LNCaP clone FGC (cell line): Measurements from ENCODE around the gene UBE2E2.

Experiments used
- DNase-seq: peaks from one replicate; pipeline ENCODE4 v3.0.0-alpha.2; 2011; ENCODE audit warnings: low read depth
- H3K4me3 ChIP-seq: 2 replicates; pipeline ENCODE4 v1.5.1; 2011; ENCODE audit warnings: mild to moderate bottlenecking, low read depth, low read length, control low read depth
- CTCF ChIP-seq: IDR thresholded peaks from 2 replicates; pipeline ENCODE4 v1.5.1; 2012; ENCODE audit warnings: mild to moderate bottlenecking; ENCODE audit not compliant: control insufficient read depth, insufficient read depth; ENCODE audit errors: extremely low read depth

UBE2E2 gene

GRCh38 chr3:23448998-23449537, 245.9 kb downstream of the UBE2E2 start:
- DNase-seq: no peak
- no peak overlapping the region for H3K4me3 ChIP-seq
- TF ChIP-seq CTCF: no peak

- no peak for TF ChIP-seq CTCF
- H3K4me3 ChIP-seq: no peak overlapping the region
- DNase-seq: no peak
Observed at GRCh38 chr3:23450051-23450450, 246.9 kb downstream of the UBE2E2 start.

- no peak for DNase-seq
- no peak overlapping the region for H3K4me3 ChIP-seq
- TF ChIP-seq CTCF: no peak
Observed at GRCh38 chr3:23450806-23451205, 247.7 kb downstream of the UBE2E2 start.

GRCh38 chr3:23452408-23452807, 249.3 kb downstream of the UBE2E2 start:
- TF ChIP-seq CTCF: no peak
- no peak for DNase-seq
- no peak overlapping the region for H3K4me3 ChIP-seq

GRCh38 chr3:23455084-23455483, 252.0 kb downstream of the UBE2E2 start:
- DNase-seq: no peak
- H3K4me3 ChIP-seq: no peak overlapping the region
- no peak for TF ChIP-seq CTCF

- H3K4me3 ChIP-seq: no peak overlapping the region
- TF ChIP-seq CTCF: no peak
- no peak for DNase-seq
Observed at GRCh38 chr3:23455775-23456174, 252.6 kb downstream of the UBE2E2 start.

GRCh38 chr3:23457697-23458096, 254.6 kb downstream of the UBE2E2 start:
- DNase-seq: no peak
- TF ChIP-seq CTCF: no peak
- H3K4me3 ChIP-seq: no peak overlapping the region
